Cardiac fibroblast (primary cell): ENCODE results near the gene MYOC.
"Not testable (repeated sequence)": the region's sequence is repeated elsewhere in the genome, so short reads cannot be mapped to it uniquely, and the experiment has no call there.

ENCODE experiments used
- DNase-seq, 2 donors: peaks; one replicate each; pipeline versions ENCODE4 v3.0.0 to v3.0.0-alpha.2; 2010; ENCODE audit warnings: low read depth in 2 of 2
- H3K4me3 ChIP-seq, 2 donors: replicated peaks in 1 of 2; 1 replicate in 1 of 2; 2 replicates in 1 of 2; pipeline ENCODE4 v1.5.1; 2011; ENCODE audit warnings: low read depth in 2 of 2, low read length in 2 of 2, mild to moderate bottlenecking in 2 of 2, moderate library complexity in 1 of 2
- TF ChIP-seq, protein P1 (sequence below): IDR thresholded peaks from one replicate; pipeline ENCODE4 v1.5.1; 2011; ENCODE audit warnings: low read depth, mild to moderate bottlenecking, low read length, inconsistent platforms

The MYOC gene

DNA sequence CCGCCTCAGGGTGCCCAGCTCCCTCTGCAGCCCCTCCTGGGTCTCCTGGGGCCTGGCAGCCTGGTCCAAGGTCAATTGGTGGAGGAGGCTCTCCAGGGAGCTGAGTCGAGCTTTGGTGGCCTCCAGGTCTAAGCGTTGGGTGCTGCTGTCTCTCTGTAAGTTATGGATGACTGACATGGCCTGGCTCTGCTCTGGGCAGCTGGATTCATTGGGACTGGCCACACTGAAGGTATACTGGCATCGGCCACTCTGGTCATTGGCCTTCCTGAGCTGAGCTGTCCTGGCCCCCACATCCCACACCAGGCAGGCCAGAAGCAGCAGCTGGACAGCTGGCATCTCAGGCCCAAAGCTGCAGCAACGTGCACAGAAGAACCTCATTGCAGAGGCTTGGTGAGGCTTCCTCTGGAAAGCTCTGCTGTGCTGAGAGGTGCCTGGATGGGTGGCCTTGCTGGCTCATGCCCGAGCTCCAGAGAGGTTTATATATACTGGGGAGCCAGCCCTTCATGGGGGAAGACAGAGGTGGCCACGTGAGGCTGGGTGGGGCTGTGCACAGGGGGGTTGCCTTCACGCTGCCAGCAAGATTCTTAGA lies at the start of gene MYOC:
Gene MYOC (minus strand): TSS at position 455 of the 589 bp plus-strand sequence. CDS start 77 bp downstream, at position 378.
- no peak within 1 kb of the TSS for H3K4me3 ChIP-seq
- TF ChIP-seq, protein P1, sequence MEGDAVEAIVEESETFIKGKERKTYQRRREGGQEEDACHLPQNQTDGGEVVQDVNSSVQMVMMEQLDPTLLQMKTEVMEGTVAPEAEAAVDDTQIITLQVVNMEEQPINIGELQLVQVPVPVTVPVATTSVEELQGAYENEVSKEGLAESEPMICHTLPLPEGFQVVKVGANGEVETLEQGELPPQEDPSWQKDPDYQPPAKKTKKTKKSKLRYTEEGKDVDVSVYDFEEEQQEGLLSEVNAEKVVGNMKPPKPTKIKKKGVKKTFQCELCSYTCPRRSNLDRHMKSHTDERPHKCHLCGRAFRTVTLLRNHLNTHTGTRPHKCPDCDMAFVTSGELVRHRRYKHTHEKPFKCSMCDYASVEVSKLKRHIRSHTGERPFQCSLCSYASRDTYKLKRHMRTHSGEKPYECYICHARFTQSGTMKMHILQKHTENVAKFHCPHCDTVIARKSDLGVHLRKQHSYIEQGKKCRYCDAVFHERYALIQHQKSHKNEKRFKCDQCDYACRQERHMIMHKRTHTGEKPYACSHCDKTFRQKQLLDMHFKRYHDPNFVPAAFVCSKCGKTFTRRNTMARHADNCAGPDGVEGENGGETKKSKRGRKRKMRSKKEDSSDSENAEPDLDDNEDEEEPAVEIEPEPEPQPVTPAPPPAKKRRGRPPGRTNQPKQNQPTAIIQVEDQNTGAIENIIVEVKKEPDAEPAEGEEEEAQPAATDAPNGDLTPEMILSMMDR, result no peak
- no peak for DNase-seq

DNA sequence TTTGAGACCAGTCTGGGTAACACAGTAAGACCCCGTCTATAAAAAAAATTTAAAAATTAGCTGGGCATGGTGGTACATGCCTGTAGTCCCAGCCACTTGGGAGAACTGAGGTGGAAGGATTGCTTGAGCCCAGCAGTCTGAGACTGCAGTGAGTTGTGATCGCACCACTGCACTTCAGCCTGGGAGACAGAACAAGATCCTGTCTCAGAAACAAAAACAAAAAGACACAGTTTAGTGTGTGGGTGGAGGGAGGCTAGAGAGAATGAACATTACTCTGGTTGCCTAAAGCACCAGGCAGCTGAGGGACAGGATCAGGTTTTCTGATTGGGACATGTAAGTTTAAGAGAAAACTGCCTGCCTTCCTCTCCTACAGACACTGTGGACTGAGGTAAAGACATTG lies 47.0 kb upstream of the MYOC start:
- H3K4me3 ChIP-seq, result no peak overlapping the region
- TF ChIP-seq, protein P1, result no peak
- no peak for DNase-seq

DNA sequence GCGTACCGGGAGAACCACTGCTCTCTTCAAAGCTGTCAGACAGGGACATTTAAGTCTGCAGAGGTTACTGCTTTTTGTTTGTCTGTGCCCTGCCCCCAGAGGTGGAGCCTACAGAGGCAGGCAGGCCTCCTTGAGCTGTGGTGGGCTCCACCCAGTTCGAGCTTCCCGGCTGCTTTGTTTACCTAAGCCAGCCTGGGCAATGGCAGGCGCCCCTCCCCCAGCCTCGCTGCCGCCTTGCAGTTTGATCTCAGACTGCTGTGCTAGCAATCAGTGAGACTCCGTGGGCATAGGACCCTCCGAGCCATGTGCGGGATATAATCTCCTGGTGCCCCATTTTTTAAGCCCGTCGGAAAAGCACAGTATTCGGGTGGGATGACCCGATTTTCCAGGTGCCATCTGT lies 43.3 kb upstream of the MYOC start:
- DNase-seq, H3K4me3 ChIP-seq: not testable (repeated sequence)

DNA sequence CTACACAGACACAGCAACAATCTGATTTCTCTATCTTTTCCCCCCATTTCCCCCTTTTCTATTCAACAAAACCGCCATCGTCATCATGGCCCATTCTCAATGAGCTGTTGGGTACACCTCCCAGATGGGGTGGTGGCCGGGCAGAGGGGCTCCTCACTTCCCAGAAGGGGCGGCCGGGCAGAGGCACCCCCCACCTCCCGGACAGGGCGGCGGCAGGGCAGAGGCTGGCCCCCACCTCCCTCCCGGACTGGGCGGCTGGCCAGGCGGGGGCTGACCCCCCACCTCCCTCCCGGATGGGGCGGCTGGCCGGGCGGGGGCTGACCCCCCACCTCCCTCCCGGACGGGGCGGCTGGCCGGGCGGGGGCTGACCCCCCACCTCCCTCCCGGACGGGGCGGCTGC lies 41.1 kb upstream of the MYOC start:
- not testable (repeated sequence) for DNase-seq, H3K4me3 ChIP-seq

DNA sequence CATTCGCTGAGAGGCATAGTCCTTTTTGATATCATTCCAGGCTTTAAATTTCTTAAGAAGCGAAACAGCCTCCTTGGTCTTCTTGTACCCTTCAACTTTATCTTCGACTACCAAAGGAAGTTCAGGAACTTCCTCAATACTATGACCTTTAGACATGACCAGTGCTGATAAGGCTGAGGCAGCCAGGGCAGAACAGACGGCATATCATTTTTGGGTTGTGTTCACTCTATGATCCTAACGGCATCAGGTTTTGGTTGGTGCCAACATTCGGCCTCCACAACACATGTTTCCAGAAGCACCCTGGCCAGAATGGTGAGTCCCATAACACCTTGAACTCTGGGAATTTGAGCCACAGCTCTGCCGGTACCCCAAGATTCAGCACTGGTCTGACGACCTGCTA lies 31.4 kb upstream of the MYOC start:
- TF ChIP-seq, protein P1, result no peak
- no peak for DNase-seq
- H3K4me3 ChIP-seq, result no peak overlapping the region

DNA sequence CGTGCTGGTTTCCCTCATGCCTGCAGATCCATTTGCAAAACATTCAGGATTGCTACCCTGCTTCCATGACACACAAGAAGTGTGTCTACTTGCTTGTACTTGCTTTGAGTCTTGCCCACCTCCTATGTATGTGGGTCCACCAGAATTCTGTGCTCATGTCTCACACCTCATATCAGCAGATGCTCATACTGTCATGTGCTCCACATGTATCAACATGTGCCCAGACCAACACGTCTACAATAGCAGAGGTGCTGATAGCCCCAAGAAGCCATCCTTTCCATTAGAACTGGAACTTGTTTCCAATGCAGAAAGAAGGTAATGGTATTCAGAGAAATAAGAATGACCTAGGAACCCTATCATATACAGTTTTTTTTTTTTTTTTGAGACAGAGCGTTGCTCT lies 27.9 kb upstream of the MYOC start:
- TF ChIP-seq, protein P1, result no peak
- no peak for DNase-seq

DNA sequence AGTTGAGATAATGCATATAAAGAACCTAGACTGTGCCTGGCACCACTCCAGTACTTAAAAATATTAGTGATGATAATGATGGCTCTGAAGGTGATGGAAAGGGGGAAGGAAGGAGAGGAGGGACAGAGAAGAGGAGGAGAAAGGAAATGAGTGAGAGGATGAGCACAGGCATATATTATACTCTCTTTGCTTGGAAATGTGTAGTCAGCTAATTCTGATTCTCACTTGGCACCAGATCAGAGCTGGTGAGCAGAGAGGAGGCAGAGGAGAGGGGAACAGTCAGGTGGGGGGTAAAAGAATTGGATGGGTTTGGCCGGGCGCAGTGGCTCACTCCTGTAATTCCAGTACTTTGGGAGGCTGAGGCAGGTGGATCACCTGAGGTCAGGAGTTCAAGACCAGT lies 24.3 kb upstream of the MYOC start:
- TF ChIP-seq, protein P1, result no peak

More for the DNA sequence above, 27.9 kb upstream of the MYOC start:
- no peak overlapping the region for H3K4me3 ChIP-seq

More for the DNA sequence above, 24.3 kb upstream of the MYOC start:
- no peak for DNase-seq
- H3K4me3 ChIP-seq, result no peak overlapping the region
